Measurements from ENCODE around the gene ADSS1.

The ADSS1 gene

GRCh38 chr14:104687601-104688504, 36.2 kb upstream of the ADSS1 start:
- DNase-seq (ENCODE audit: low read depth in 2 of 2), result no peak

- DNase-seq (ENCODE audit: low read depth in 2 of 2), result no peak
Observed at GRCh38 chr14:104688505-104689108, 35.4 kb upstream of the ADSS1 start.

- DNase-seq (ENCODE audit: low read depth in 2 of 2), result peak; percentile 37 to 52
Observed at GRCh38 chr14:104689109-104689880, 34.7 kb upstream of the ADSS1 start, which contains the start of gene INF2. INF2 (plus strand) TSS chr14:104689618; CDS start chr14:104701366, 11,748 bp downstream.

- no peak for DNase-seq (ENCODE audit: low read depth in 2 of 2)
Observed at GRCh38 chr14:104689881-104690711, 33.9 kb upstream of the ADSS1 start.

- no peak for DNase-seq (ENCODE audit: low read depth in 2 of 2)
Observed at GRCh38 chr14:104690861-104691455, 33.1 kb upstream of the ADSS1 start.

- no peak for DNase-seq (ENCODE audit: low read depth in 2 of 2)
Observed at GRCh38 chr14:104691546-104692260, 32.3 kb upstream of the ADSS1 start.

- DNase-seq (ENCODE audit: low read depth in 2 of 2), result no peak
Observed at GRCh38 chr14:104692261-104692938, 31.6 kb upstream of the ADSS1 start.

GRCh38 chr14:104692939-104693315, 31.1 kb upstream of the ADSS1 start:
- DNase-seq (ENCODE audit: low read depth in 2 of 2), result no peak

GRCh38 chr14:104693482-104694431, 30.3 kb upstream of the ADSS1 start:
- DNase-seq (ENCODE audit: low read depth in 2 of 2), result no peak

GRCh38 chr14:104694475-104694950, 29.5 kb upstream of the ADSS1 start:
- DNase-seq (ENCODE audit: low read depth in 2 of 2), result no peak

GRCh38 chr14:104694991-104695659, 28.9 kb upstream of the ADSS1 start:
- DNase-seq (ENCODE audit: low read depth in 2 of 2), result no peak

- no peak for DNase-seq (ENCODE audit: low read depth in 2 of 2)
Observed at GRCh38 chr14:104695660-104696000, 28.4 kb upstream of the ADSS1 start.

GRCh38 chr14:104696671-104697316, 27.2 kb upstream of the ADSS1 start:
- no peak for DNase-seq (ENCODE audit: low read depth in 2 of 2)

GRCh38 chr14:104697317-104697703, 26.7 kb upstream of the ADSS1 start:
- DNase-seq (ENCODE audit: low read depth in 2 of 2), result no peak

- DNase-seq (ENCODE audit: low read depth in 2 of 2), result no peak
Observed at GRCh38 chr14:104697892-104698583, 26.0 kb upstream of the ADSS1 start.

GRCh38 chr14:104698688-104699425, 25.2 kb upstream of the ADSS1 start:
- no peak for DNase-seq (ENCODE audit: low read depth in 2 of 2)
